IMR-90 (cell line): ENCODE data around the gene PRICKLE2.

Experiments
- BHLHE40 ChIP-seq: fragments of 150-350 bp; IDR thresholded peaks from 2 replicates; pipeline ENCODE4 v1.6.1; 2016; ENCODE audit warnings: mild to moderate bottlenecking, low read depth, low read length
- CEBPB ChIP-seq: IDR thresholded peaks from 2 replicates; pipeline ENCODE4 v1.6.1; 2012; ENCODE audit warnings: low read depth, low read length, improper control_type of control experiment
- CHD1 ChIP-seq: IDR thresholded peaks from 2 replicates; pipeline ENCODE4 v1.6.1; 2012; ENCODE audit warnings: low read depth, low read length, improper control_type of control experiment
- CTCF ChIP-seq: conservative IDR thresholded peaks from 2 replicates; pipeline ENCODE4 v1.5.1; 2012; ENCODE audit warnings: mild to moderate bottlenecking, low read depth, low read length, improper control_type of control experiment
- ELK1 ChIP-seq: fragments of 150-350 bp; IDR thresholded peaks from 2 replicates; pipeline ENCODE4 v1.6.1; 2016; ENCODE audit warnings: low read depth, mild to moderate bottlenecking, low read length, moderate library complexity, borderline replicate concordance
- MAZ ChIP-seq: IDR thresholded peaks from 2 replicates; pipeline ENCODE4 v1.6.1; 2012; ENCODE audit warnings: low read depth, mild to moderate bottlenecking, low read length, improper control_type of control experiment, moderate library complexity, borderline replicate concordance
- NFE2L2 ChIP-seq: fragments of 150-350 bp; IDR thresholded peaks from 2 replicates; pipeline ENCODE4 v1.6.1; 2016; ENCODE audit warnings: low read depth, mild to moderate bottlenecking, low read length
- POLR2A ChIP-seq: IDR thresholded peaks from 2 replicates; pipeline ENCODE4 v1.6.1; 2012; ENCODE audit warnings: mild to moderate bottlenecking, low read depth, low read length
- RCOR1 ChIP-seq: IDR thresholded peaks from 2 replicates; pipeline ENCODE4 v1.6.1; 2012; ENCODE audit warnings: mild to moderate bottlenecking, low read length, improper control_type of control experiment; ENCODE audit not compliant: insufficient replicate concordance
- SMC3 ChIP-seq: fragments of 150-350 bp; IDR thresholded peaks from 2 replicates; pipeline ENCODE4 v1.6.1; 2016; ENCODE audit warnings: low read depth, mild to moderate bottlenecking, antibody characterized with exemption, low read length, moderate library complexity
- USF2 ChIP-seq: fragments of 150-350 bp; IDR thresholded peaks from 2 replicates; pipeline ENCODE4 v1.6.1; 2017; ENCODE audit warnings: mild to moderate bottlenecking, antibody characterized with exemption, low read length, low read depth

- no peak for TF ChIP-seq POLR2A
- no peak for TF ChIP-seq CEBPB
- no peak for TF ChIP-seq CTCF
- no peak for TF ChIP-seq ELK1
- no peak for TF ChIP-seq CHD1
- no peak for TF ChIP-seq RCOR1
- TF ChIP-seq NFE2L2 = no peak
- TF ChIP-seq USF2 = no peak
- no peak for TF ChIP-seq BHLHE40
- TF ChIP-seq SMC3 = no peak
- no peak for TF ChIP-seq MAZ
Measured at GRCh38 chr3:64140651-64141050, 84.6 kb downstream of the PRICKLE2 start.
